ENCODE data around the gene LMAN1.

The LMAN1 gene

GRCh38 chr18:59360381-59360780 is 1.3 kb upstream of the LMAN1 start:
- DNase-seq (ENCODE audit: low spot score), result no peak

GRCh38 chr18:59359576-59359952 is 499 bp upstream of the LMAN1 start:
- peak; percentile 16 for DNase-seq (ENCODE audit: low spot score)

DNA sequence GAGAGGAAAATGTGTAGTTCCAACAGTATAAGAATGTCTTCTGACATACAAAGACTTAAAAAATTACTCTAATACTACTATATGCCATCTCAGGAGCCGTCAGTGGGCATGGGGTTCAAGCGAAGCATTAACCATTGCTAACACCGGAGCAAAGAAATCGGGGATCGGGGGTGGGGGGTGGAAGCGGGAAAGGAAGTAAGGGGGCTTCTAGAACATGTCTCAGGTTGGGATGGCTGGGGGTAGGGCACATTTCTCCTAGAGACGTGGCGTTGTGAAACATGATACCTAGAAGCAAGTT is 702 bp downstream of the LMAN1 start:
- no peak for DNase-seq (ENCODE audit: low spot score)

DNA sequence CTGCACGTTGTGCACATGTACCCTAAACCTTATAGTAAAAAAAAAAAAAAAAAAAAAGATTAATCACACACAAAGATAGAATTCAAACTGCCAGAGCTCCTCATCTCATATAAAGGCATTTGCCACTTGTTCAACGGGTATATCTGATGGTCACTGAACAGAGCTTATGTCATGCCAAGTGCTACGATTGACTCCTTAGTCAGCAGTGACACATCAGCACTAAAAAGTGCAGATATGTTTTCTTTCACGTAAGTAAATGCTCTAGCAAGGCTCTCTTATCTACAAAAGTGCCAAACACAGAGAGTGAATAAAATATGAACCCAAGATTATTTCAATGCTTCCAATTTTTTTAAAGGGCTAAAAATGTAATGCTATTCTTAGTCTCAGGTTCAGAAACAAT is 1.1 kb downstream of the LMAN1 start:
- DNase-seq (ENCODE audit: low spot score), result no peak

DNA sequence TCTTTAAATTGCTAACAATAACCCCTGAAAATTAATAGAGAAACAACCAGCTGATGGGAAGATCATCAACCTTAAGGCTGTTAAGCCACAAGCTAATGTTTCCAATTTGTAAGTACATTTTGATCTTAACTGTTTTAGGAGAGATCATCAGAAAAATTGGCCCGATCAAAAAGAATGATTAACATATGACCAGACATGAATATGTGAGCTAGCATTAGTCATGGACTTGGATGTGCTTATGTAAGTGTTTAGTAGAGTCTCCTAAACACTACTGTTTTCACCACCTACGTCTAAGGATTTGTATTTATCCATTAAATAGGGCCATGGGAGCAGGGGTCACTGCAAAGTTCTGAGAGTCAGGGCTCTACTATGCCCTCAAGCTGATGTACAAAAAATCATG is 4.3 kb downstream of the LMAN1 start:
- DNase-seq (ENCODE audit: low spot score), result no peak

DNA sequence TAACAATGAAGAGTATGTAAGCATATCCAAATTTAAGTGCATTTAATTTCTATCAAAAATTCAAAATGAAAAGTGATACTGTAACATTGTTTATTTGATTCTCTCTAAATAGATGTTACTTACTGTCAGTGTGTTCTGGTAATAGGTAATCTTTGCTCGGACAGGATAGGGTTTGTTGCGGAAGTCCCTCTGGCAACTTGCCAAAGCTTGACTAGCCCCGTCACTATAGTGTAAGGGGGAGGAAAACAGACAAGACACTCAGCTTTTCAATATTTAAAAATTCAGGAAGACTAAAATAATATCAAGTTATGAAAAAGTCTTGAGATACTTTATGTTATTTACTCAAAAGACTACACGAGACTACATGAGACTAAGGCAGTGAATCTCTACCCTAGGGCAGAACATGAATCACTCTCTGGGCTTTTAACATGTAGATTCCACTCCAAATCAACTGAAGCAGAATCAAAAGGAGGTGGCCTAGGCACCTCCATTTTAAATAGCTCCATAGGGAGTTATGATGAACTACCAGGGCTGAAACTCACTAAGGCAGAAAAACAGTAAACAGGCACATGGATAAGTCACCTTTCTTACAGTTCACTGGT is 5.9 kb downstream of the LMAN1 start:
- DNase-seq (ENCODE audit: low spot score), result no peak

- DNase-seq (ENCODE audit: low spot score), result no peak
Observed at GRCh38 chr18:59352250-59352855, 6.7 kb downstream of the LMAN1 start.

GRCh38 chr18:59345556-59345955 is 13.5 kb downstream of the LMAN1 start:
- DNase-seq (ENCODE audit: low spot score), result no peak

DNA sequence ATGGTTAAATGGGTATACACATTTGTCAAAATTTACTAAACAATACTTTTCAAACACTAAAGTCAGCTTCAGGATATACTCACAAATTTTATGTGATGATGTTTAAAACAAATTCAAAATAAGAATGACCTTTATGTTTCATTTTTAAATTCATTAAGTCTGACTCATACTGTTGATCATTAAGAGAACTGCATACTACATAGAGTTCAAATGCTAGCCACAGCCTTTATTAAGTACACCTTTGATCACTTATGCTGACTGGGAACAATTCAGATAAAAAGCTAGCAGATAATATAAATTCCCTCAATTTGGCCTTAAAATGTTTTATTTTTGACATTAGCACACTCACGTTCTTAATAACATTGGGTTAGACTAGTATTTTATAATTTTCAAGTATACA is 14.1 kb downstream of the LMAN1 start:
- no peak for DNase-seq (ENCODE audit: low spot score)

- DNase-seq (ENCODE audit: low spot score), result no peak
Observed at GRCh38 chr18:59343926-59344325, 15.1 kb downstream of the LMAN1 start.

- no peak for DNase-seq (ENCODE audit: low spot score)
Observed at GRCh38 chr18:59340817-59341216, 18.2 kb downstream of the LMAN1 start.

- DNase-seq (ENCODE audit: low spot score), result no peak
Observed at GRCh38 chr18:59340312-59340711, 18.8 kb downstream of the LMAN1 start.

GRCh38 chr18:59332986-59333385 is 26.1 kb downstream of the LMAN1 start:
- no peak for DNase-seq (ENCODE audit: low spot score)

DNA sequence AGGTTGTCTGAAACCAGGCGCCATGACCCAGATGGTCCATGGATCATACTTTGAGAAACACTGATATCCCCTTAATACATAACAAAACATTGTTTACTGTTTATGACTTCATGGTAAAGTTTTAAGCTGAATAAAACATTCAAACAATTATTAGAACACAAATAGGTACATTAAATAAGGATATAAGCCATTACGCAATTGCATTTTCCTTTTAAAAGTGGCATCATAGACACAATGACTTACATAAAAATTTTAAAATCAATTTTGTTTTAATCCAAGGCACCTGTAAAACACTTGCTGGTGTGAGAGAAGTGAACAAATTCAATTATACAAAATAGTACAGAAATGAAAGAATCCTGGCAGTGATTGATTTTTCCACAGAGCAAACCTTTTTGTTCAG is 30.4 kb downstream of the LMAN1 start:
- no peak for DNase-seq (ENCODE audit: low spot score)

- DNase-seq (ENCODE audit: low spot score), result no peak
Observed at GRCh38 chr18:59325965-59326364, 33.1 kb downstream of the LMAN1 start.

GRCh38 chr18:59324623-59324971 is 34.5 kb downstream of the LMAN1 start:
- no peak for DNase-seq (ENCODE audit: low spot score)

- no peak for DNase-seq (ENCODE audit: low spot score)
Observed at GRCh38 chr18:59323931-59324622, 35.0 kb downstream of the LMAN1 start.

DNA sequence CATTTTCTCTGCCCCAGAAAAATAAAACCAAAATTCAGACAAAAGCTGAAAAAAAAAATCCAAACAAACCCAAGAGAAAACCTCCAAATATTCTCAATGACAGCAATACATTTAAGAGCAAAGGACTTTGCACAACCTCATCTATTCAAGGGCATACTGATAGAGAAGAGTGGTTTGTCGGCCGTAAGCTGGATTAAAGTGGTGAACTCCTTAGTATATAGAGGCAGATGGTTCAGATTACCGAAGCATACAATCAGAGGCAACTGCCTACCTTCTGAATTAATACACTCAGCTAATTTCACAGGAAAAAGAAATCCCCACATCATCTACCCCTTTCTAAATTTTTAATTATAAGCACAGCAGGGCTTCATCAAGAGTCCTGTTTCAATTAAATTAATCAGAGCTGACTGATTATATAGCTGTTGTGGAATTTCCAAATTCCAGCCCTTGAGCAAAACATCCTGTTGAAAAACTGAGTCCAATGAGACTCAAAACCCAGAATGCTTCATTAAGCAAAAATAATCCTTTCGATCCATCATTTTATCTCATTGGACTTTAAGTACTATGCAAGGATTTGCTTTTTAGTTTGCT is 40.5 kb downstream of the LMAN1 start, which contains the start of gene CPLX4:
Gene CPLX4 (minus strand): TSS at position 190 of the 591 bp plus-strand sequence. CDS start 187 bp downstream, at position 3.
- DNase-seq (ENCODE audit: low spot score), result no peak

DNA sequence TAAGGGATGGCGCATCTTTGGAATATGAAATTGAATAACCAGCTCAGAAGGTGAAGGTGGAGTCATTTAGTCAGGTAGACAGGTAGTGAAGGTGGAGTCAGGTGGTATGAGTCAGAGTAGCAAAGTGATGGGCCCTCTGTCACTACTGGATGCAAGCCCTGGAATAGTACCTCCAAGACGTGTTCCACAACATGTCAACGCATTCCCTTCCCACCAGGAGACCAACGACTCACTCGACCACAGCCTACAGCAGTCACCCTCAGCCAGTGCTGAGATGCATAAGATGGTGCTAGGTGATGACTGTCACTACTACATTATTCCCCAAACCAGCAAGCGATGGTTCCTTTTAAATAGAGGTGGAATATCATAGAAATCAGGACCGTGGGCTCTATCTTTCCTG is 47.4 kb downstream of the LMAN1 start:
- no peak for DNase-seq (ENCODE audit: low spot score)

DNA sequence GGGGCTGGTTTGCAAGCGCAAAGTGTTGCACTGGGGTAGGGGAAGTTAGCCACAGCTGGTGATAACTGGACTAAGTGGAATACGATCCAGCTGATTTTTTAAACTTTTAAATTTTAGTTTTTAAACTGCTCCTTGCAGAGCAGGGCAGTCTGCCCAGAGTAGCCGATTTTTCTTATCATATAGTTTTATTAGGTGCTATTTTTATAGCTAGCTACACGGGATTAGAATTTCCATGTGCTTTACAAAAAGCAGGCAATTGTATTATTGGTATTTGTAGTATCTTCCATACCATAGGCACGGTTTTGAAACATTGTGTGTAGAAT is 50.2 kb downstream of the LMAN1 start:
- no peak for DNase-seq (ENCODE audit: low spot score)

DNA sequence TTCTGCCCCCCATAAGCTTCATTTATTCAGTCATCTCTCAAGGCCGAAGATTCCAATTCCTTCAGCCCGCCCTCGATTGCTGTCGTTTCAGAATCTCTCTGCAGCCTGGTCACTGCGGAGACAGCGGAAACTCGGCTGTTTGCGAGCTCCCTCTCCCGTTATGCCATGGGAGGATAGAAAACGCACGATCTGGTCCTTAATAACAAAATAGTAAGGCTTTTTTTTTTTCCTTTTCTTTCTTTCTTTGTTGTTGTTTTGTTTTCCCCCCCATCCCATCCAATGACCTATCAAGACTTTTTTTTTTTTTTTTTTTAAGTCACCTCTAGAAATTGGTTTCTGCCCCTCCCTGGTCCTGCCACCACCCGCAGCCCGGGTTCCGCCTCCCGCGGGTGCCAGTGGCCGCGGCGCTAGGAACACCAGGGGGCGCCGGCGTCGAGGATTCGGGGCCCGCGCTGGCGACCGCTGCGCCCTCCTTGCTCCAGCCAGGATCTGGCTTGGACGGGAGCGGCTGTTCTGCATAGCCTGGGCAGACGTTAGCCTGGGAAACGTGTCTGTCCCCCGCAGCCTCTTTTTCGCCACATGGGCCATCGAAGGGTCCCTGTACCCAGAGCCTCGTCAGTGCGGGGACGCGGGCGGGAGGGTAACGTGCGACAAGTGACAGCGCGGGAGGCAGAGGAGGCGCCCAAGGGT is 50.7 kb downstream of the LMAN1 start:
- peak; percentile 47 for DNase-seq (ENCODE audit: low spot score)

- DNase-seq (ENCODE audit: low spot score), result no peak
Observed at GRCh38 chr18:59306640-59307039, 52.4 kb downstream of the LMAN1 start.

DNA sequence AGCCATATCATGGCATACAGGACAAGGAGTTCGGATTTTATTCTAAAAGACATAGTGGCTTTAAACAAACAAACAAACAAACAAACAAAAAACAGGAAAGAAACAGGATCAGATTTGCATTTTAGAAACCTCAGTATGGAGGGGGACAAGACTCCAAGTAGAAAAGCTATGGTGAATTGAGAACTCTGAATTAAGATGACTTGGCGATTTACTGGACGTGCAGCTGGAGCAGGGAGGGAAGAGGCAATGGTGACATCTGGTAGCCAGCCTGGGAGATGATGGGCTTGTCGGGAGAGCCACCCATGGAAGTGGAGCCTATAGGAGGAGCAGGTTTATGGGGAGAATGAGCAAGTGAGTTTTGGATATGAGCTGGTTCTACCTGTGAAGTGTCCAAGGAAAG is 53.8 kb downstream of the LMAN1 start:
- DNase-seq (ENCODE audit: low spot score), result no peak

Measured in HuH-7.5 (cell line).